Neutrophil (primary cell): ENCODE results near the gene IDI2.
"Not testable (repeated sequence)": the region's sequence is repeated elsewhere in the genome, so short reads cannot be mapped to it uniquely, and the experiment has no call there.

Experiments
- H3K27ac ChIP-seq: fragments of 200-600 bp; sonication (generic); 2 replicates; pipeline ENCODE4 v1.5.1; 2016; ENCODE audit warnings: mild to moderate bottlenecking, moderate library complexity
- H3K27me3 ChIP-seq: fragments of 200-600 bp; sonication (generic); 2 replicates; pipeline ENCODE4 v1.6.0; 2016; ENCODE audit warnings: mild to moderate bottlenecking
- H3K36me3 ChIP-seq: fragments of 200-600 bp; sonication (generic); 2 replicates; pipeline ENCODE4 v1.5.1; 2017
- H3K4me1 ChIP-seq, 2 experiments: fragments of 200-600 bp in 1 of 2; sonication (generic) in 1 of 2; 1 replicate in 1 of 2; 2 replicates in 1 of 2; pipeline versions ENCODE4 v1.5.1 to v1.6.1; 2013 to 2016; ENCODE audit warnings: low read depth in 1 of 2, low read length in 1 of 2, mild to moderate bottlenecking in 1 of 2, moderate library complexity in 1 of 2; ENCODE audit not compliant: control insufficient read depth in 1 of 2, insufficient read depth in 1 of 2
- H3K4me3 ChIP-seq, 2 experiments: fragments of 200-600 bp in 1 of 2; sonication (generic) in 1 of 2; 1 replicate in 1 of 2; 2 replicates in 1 of 2; pipeline ENCODE4 v1.5.1; 2013 to 2016; ENCODE audit warnings: low read depth in 1 of 2, low read length in 1 of 2, mild to moderate bottlenecking in 1 of 2, moderate library complexity in 1 of 2
- H3K9me3 ChIP-seq: fragments of 200-600 bp; sonication (generic); 2 replicates; pipeline ENCODE4 v1.5.1; 2016
- CTCF ChIP-seq: fragments of 200-600 bp; sonication (generic); IDR thresholded peaks from 2 replicates; pipeline ENCODE4 v1.5.1; 2016; ENCODE audit warnings: antibody characterized with exemption

The IDI2 gene

DNA sequence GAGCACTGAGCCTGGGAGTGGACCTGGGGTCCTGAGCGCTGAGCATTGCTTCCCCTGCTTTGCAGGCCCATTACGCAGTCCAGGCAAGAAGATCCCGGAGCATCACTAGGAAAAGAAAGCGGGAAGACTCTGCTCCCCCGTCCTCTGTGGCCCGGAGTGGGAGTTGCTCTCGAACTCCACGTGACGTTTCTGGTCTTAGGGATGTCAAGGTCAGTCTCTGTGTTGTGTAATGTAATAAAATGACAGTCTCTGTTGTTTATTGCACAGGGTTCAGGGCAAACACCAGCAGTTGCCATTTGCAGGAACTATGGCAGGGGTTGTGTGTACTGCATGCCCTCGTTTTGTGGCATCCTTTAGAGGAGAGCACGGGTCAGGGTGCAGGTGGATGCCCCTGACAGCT is 10.0 kb downstream of the IDI2 start:
- Histone ChIP-seq H3K36me3 (peaks cover 63% of the 10 kb centered on the region), H3K4me1 (no peaks in the 10 kb centered on the region), H3K4me3 (no peak overlapping the region), H3K27me3 (no peaks in the 10 kb centered on the region), H3K9me3 (no peaks in the 10 kb centered on the region), H3K27ac (no peak overlapping the region)
- TF ChIP-seq CTCF = no peak

DNA sequence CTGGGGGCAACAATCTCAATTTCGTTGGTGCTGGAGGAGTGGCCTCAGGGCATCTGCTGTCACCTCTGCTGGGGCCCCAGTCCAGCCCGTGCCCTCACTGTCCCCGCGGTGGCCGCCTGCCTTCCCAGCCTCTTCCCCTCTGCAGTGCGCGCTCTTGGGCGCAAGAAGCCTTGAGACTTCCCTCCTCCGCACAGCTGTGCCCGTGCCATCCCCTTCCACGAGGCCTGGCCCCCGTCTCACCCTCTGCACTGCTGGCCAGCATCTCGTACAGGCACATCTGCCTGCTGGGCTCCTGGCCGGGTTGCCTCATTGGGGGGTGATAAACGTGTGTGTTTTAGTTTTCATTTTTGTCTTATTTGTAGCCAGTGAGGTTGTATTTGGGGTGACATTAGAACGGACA is 14.0 kb downstream of the IDI2 start:
- Histone ChIP-seq H3K4me1 (no peaks in the 10 kb centered on the region), H3K36me3 (peaks cover 71% of the 10 kb centered on the region), H3K4me3 (no peak overlapping the region), H3K27me3 (no peaks in the 10 kb centered on the region), H3K9me3 (no peaks in the 10 kb centered on the region), H3K27ac (no peak overlapping the region)
- TF ChIP-seq CTCF = no peak

GRCh38 chr10:1010703-1011102 is 15.0 kb downstream of the IDI2 start:
- no peaks in the 10 kb centered on the region for H3K9me3 ChIP-seq
- no peaks in the 10 kb centered on the region for H3K4me1 ChIP-seq
- peaks cover 71% of the 10 kb centered on the region for H3K36me3 ChIP-seq
- no peak for TF ChIP-seq CTCF
- no peaks in the 10 kb centered on the region for H3K27me3 ChIP-seq
- H3K4me3 ChIP-seq = no peak overlapping the region
- no peak overlapping the region for H3K27ac ChIP-seq

DNA sequence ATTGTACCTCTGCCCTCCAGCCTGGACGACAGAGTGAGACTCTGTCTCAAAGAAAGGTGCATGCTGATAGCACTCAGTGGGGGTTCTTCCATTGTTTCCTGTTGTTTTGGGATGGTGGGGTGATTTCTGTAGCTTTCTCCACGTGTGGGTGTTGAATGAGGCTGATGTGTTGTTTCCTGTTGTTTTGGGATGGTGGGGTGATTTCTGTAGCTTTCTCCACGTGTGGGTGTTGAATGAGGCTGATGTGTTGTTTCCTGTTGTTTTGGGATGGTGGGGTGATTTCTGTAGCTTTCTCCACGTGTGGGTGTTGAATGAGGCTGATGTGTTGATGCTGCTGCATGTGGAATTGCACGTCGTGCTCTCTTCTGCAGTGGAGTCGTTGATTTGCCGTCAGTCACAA is 15.7 kb downstream of the IDI2 start:
- peaks cover 77% of the 10 kb centered on the region for H3K36me3 ChIP-seq
- not testable (repeated sequence) for H3K27me3 ChIP-seq, H3K27ac ChIP-seq, H3K9me3 ChIP-seq, H3K4me1 ChIP-seq, H3K4me3 ChIP-seq

DNA sequence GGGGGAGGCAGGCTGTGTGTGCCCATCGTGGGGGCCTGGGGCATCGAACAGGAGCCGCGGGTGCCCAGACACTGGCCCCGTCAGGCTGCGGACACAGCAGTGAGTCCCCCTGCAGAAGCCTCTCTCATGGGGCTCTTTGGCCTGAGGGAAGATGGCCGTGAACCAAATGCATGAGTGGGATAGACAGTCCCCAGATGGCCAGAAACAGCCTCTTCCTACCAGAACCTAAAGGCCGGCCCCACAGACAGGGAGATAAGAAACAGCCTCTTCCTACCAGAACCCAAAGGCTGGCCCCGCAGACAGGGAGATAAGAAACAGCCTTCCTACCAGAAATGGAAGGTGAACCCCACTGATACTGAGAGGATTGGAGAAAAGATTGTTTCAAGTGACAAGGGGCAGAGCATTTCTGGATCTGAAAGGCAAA is 16.6 kb downstream of the IDI2 start:
- Histone ChIP-seq H3K27me3 (no peaks in the 10 kb centered on the region), H3K9me3 (no peaks in the 10 kb centered on the region), H3K4me3 (no peak overlapping the region), H3K27ac (no peak overlapping the region), H3K4me1 (no peaks in the 10 kb centered on the region), H3K36me3 (peaks cover 81% of the 10 kb centered on the region)
- no peak for TF ChIP-seq CTCF

DNA sequence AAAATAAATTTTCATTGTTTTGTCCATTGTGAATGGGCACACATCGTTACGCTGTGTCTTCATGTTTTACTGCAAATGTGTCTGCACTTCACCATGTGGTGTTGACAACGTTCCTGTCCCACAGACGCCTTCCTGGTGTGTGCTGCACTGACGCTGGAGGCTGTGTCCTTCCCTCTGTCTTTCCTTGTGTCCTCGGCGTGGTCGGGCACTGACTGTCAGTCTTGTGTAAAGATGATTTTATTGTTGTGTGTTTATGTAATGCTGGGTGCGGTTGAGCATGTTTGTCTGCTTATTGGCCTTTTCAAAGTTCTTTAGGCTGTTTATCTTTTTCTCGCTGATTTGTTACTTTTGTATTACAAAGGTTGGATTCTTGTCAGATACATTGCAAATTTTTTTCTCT is 18.1 kb downstream of the IDI2 start:
- Histone ChIP-seq H3K4me1 (no peaks in the 10 kb centered on the region), H3K9me3 (no peaks in the 10 kb centered on the region), H3K27me3 (no peaks in the 10 kb centered on the region), H3K36me3 (peaks cover 81% of the 10 kb centered on the region), H3K27ac (no peak overlapping the region), H3K4me3 (no peak overlapping the region)
- no peak for TF ChIP-seq CTCF
